Left ventricle myocardium inferior (tissue), 1 donor: ENCODE data around the gene DTNA. TPM values are rescaled to one million over a fixed set of nuclear protein-coding genes. Genes with fewer than 3 reads are reported as not detected.

ENCODE experiments used
- DNase-seq: peaks from one replicate; pipeline ENCODE4 v3.0.0-alpha.2; 2020
- H3K27ac ChIP-seq: fragments of 200-600 bp; replicated peaks from 2 replicates; pipeline ENCODE4 v1.8.0; 2021
- H3K27me3 ChIP-seq: fragments of 200-600 bp; 2 replicates; pipeline ENCODE4 v1.8.0; 2021; ENCODE audit warnings: low read depth
- H3K36me3 ChIP-seq: fragments of 200-600 bp; 2 replicates; pipeline ENCODE4 v1.8.0; 2021
- H3K4me1 ChIP-seq: fragments of 200-600 bp; 2 replicates; pipeline ENCODE4 v1.8.0; 2021
- H3K4me3 ChIP-seq: fragments of 200-600 bp; 2 replicates; pipeline ENCODE4 v1.8.0; 2021; ENCODE audit warnings: mild to moderate bottlenecking, moderate library complexity
- H3K9me3 ChIP-seq: fragments of 200-600 bp; replicated peaks from 2 replicates; pipeline ENCODE4 v1.8.0; 2021
- CTCF ChIP-seq: fragments of 200-600 bp; IDR thresholded peaks from 2 replicates; pipeline ENCODE4 v1.8.0; 2021; ENCODE audit warnings: antibody characterized with exemption, mild to moderate bottlenecking, borderline replicate concordance
- intact Hi-C: fragments of 100-400 bp; cut with micrococcal nuclease; formaldehyde crosslinking; loops from one replicate; pipeline ENCODE4 v1.11.0; 2022
- total RNA-seq: library from RNA; stranded (reverse); fragmentation: NEBNext Ultra II Directional; extraction: Animal tissue kit (Norgen Biotek cat#: 25700); gene quantifications from one replicate; pipeline ENCODE4 v1.2.1, GENCODE V29; 2021
- donor health status: DM: no; HTN: yes; CAD: no; lungs with severe emphysema.

DTNA gene
- total RNA-seq, 1 donor from 2014 or later, result 167 TPM

- no peak for TF ChIP-seq CTCF
- DNase-seq, result no peak
- Histone ChIP-seq H3K9me3 (no peaks in the 10 kb centered on the region), H3K4me1 (peaks cover 25% of the 10 kb centered on the region), H3K27ac (no peak overlapping the region), H3K4me3 (no peak overlapping the region), H3K27me3 (no peaks in the 10 kb centered on the region), H3K36me3 (no peaks in the 10 kb centered on the region)
- intact Hi-C loops, result no loop called here
Measured at GRCh38 chr18:34840256-34840826, 130.2 kb downstream of the DTNA start.

GRCh38 chr18:34841891-34842290 is 131.8 kb downstream of the DTNA start:
- H3K36me3 ChIP-seq, result no peaks in the 10 kb centered on the region
- intact Hi-C loops, result no loop called here
- DNase-seq, result no peak

GRCh38 chr18:34844072-34844471 is 134.0 kb downstream of the DTNA start:
- no peak for DNase-seq
- no peak overlapping the region for H3K27ac ChIP-seq
- H3K27me3 ChIP-seq, result no peaks in the 10 kb centered on the region
- no peaks in the 10 kb centered on the region for H3K36me3 ChIP-seq
- no peak for TF ChIP-seq CTCF
- peaks cover 2% of the 10 kb centered on the region for H3K4me1 ChIP-seq
- intact Hi-C loops, result no loop called here
- H3K9me3 ChIP-seq, result no peaks in the 10 kb centered on the region
- no peak overlapping the region for H3K4me3 ChIP-seq

More at GRCh38 chr18:34841891-34842290, 131.8 kb downstream of the DTNA start:
- Histone ChIP-seq H3K27ac (no peak overlapping the region), H3K4me1 (peaks cover 21% of the 10 kb centered on the region), H3K9me3 (no peaks in the 10 kb centered on the region), H3K27me3 (no peaks in the 10 kb centered on the region), H3K4me3 (no peak overlapping the region)
- TF ChIP-seq CTCF, result no peak

GRCh38 chr18:34844732-34845459 is 134.8 kb downstream of the DTNA start:
- no peak for DNase-seq
- Histone ChIP-seq H3K4me1 (no peaks in the 10 kb centered on the region), H3K9me3 (no peaks in the 10 kb centered on the region), H3K36me3 (peaks cover 8% of the 10 kb centered on the region), H3K4me3 (no peak overlapping the region), H3K27me3 (no peaks in the 10 kb centered on the region), H3K27ac (no peak overlapping the region)
- intact Hi-C loops, result no loop called here
- TF ChIP-seq CTCF, result no peak

- H3K27me3 ChIP-seq, result no peaks in the 10 kb centered on the region
- peaks cover 30% of the 10 kb centered on the region for H3K36me3 ChIP-seq
- TF ChIP-seq CTCF, result no peak
- H3K4me3 ChIP-seq, result no peak overlapping the region
- intact Hi-C loops, result no loop called here
- no peaks in the 10 kb centered on the region for H3K4me1 ChIP-seq
- H3K27ac ChIP-seq, result no peak overlapping the region
- H3K9me3 ChIP-seq, result no peaks in the 10 kb centered on the region
- no peak for DNase-seq
Measured at GRCh38 chr18:34847408-34847807, 137.3 kb downstream of the DTNA start.
